ENCODE measurements around the gene DOK4. TPM values are rescaled to one million over a fixed set of nuclear protein-coding genes. Genes with fewer than 3 reads are reported as not detected.

The DOK4 gene
- total RNA-seq, 1 experiment from 2014 or later = 27.4 TPM

GRCh38 chr16:57481421-57481820, 4.9 kb downstream of the DOK4 start:
- TF ChIP-seq CTCF (conservative IDR thresholded peaks at IDR 0.05) = no peak
- TF ChIP-seq EZH2 (IDR thresholded peaks at IDR 0.05; ENCODE audit: low read depth) = no peak
- ChIA-PET CTCF (interaction anchor here (0.6 kb wide), 1 partner anchor 37 kb away, joined by 3 read pairs; no protein-coding TSS in a partner anchor), POLR2A (ENCODE audit: unreplicated experiment) (no interaction called here)
- H3K36me3 ChIP-seq (ENCODE audit: low read depth) = no peaks in the 10 kb centered on the region
- no peaks in the 10 kb centered on the region for H3K9me3 ChIP-seq (ENCODE audit: insufficient read depth, low read depth)
- H3K4me3 ChIP-seq = no peak overlapping the region
- H3K9me2 ChIP-seq (ENCODE audit: insufficient read depth) = no peaks in the 10 kb centered on the region
- no TSS peak for BruUV-seq (replicated peaks)
- no peaks in the 10 kb centered on the region for H4K20me1 ChIP-seq (ENCODE audit: insufficient read depth)
- no peaks in the 10 kb centered on the region for H3K27me3 ChIP-seq (ENCODE audit: insufficient read depth, low read depth)
- no peaks in the 10 kb centered on the region for H3F3A ChIP-seq (ENCODE audit: insufficient read depth, low read depth)
- no peak overlapping the region for H3K27ac ChIP-seq
- DNase-seq = no peak
- H2AFZ ChIP-seq = no peak overlapping the region
- intact Hi-C loops (cut with micrococcal nuclease; ENCODE audit: unreplicated experiment) = no loop called here
- H3K79me2 ChIP-seq (ENCODE audit: low read depth) = no peaks in the 10 kb centered on the region
- H3K4me2 ChIP-seq = no peak overlapping the region
- H3K4me1 ChIP-seq (replicated peaks; ENCODE audit: insufficient read depth) = no peaks in the 10 kb centered on the region

- H3K27me3 ChIP-seq (ENCODE audit: insufficient read depth, low read depth) = no peaks in the 10 kb centered on the region
- H3K4me1 ChIP-seq (replicated peaks; ENCODE audit: insufficient read depth) = no peaks in the 10 kb centered on the region
- H3K27ac ChIP-seq = no peak overlapping the region
- H3K9me3 ChIP-seq (ENCODE audit: insufficient read depth, low read depth) = no peaks in the 10 kb centered on the region
- H4K20me1 ChIP-seq (ENCODE audit: insufficient read depth) = no peaks in the 10 kb centered on the region
- DNase-seq = no peak
- no peaks in the 10 kb centered on the region for H3K36me3 ChIP-seq (ENCODE audit: low read depth)
- H3K79me2 ChIP-seq (ENCODE audit: low read depth) = no peaks in the 10 kb centered on the region
- CTCF ChIA-PET = no interaction called here
- POLR2A ChIA-PET (ENCODE audit: unreplicated experiment) = interaction anchor here (0.6 kb wide), 1 partner anchor 295 kb away, joined by 13 read pairs; the partner anchor contains the start of genes PSME3IP1 and RSPRY1
- no TSS peak for BruUV-seq (replicated peaks)
- no peak overlapping the region for H3K4me2 ChIP-seq
- H3K4me3 ChIP-seq = no peak overlapping the region
- H2AFZ ChIP-seq = no peak overlapping the region
- intact Hi-C loops (cut with micrococcal nuclease; ENCODE audit: unreplicated experiment) = no loop called here
- no peaks in the 10 kb centered on the region for H3K9me2 ChIP-seq (ENCODE audit: insufficient read depth)
- H3F3A ChIP-seq (ENCODE audit: insufficient read depth, low read depth) = no peaks in the 10 kb centered on the region
- TF ChIP-seq EZH2 (IDR thresholded peaks at IDR 0.05; ENCODE audit: low read depth) (no peak), CTCF (conservative IDR thresholded peaks at IDR 0.05) (no peak)
Observed at GRCh38 chr16:57480754-57481230, 5.5 kb downstream of the DOK4 start.

GRCh38 chr16:57479976-57480753, 6.1 kb downstream of the DOK4 start:
- no peak overlapping the region for H3K27ac ChIP-seq
- no peaks in the 10 kb centered on the region for H3K36me3 ChIP-seq (ENCODE audit: low read depth)
- H3K4me1 ChIP-seq (replicated peaks; ENCODE audit: insufficient read depth) = no peaks in the 10 kb centered on the region
- peak in 1 of 2 experiments; percentile 77 for DNase-seq
- BruUV-seq (replicated peaks) = no TSS peak
- CTCF ChIA-PET = interaction anchor here (0.6 kb wide), 1 partner anchor 46 kb away, joined by 3 read pairs; no protein-coding TSS in a partner anchor
- H3K27me3 ChIP-seq (ENCODE audit: insufficient read depth, low read depth) = no peaks in the 10 kb centered on the region
- no peaks in the 10 kb centered on the region for H3K9me2 ChIP-seq (ENCODE audit: insufficient read depth)
- no peaks in the 10 kb centered on the region for H3K9me3 ChIP-seq (ENCODE audit: insufficient read depth, low read depth)
- no peaks in the 10 kb centered on the region for H4K20me1 ChIP-seq (ENCODE audit: insufficient read depth)
- H3F3A ChIP-seq (ENCODE audit: insufficient read depth, low read depth) = no peaks in the 10 kb centered on the region
- H3K4me2 ChIP-seq = no peak overlapping the region
- no peak overlapping the region for H3K4me3 ChIP-seq
- TF ChIP-seq EZH2 (IDR thresholded peaks at IDR 0.05; ENCODE audit: low read depth) = no peak
- TF ChIP-seq CTCF (conservative IDR thresholded peaks at IDR 0.05) = no peak
- H3K79me2 ChIP-seq (ENCODE audit: low read depth) = no peaks in the 10 kb centered on the region
- intact Hi-C loops (cut with micrococcal nuclease; ENCODE audit: unreplicated experiment) = no loop called here
- H2AFZ ChIP-seq = no peak overlapping the region
- POLR2A ChIA-PET (ENCODE audit: unreplicated experiment) = interaction anchor here (0.6 kb wide), 1 partner anchor 294 kb away, joined by 13 read pairs; the partner anchor contains the start of genes PSME3IP1 and RSPRY1
